ENCODE results near the gene KDM4C. TPM values are rescaled to one million over a fixed set of nuclear protein-coding genes. Genes with fewer than 3 reads are reported as not detected.

KDM4C gene
- polyA plus RNA-seq, 1 donor (not counting 4 experiments of a cell fraction or from before 2014, with no cell fraction given): 17.2 TPM

DNA sequence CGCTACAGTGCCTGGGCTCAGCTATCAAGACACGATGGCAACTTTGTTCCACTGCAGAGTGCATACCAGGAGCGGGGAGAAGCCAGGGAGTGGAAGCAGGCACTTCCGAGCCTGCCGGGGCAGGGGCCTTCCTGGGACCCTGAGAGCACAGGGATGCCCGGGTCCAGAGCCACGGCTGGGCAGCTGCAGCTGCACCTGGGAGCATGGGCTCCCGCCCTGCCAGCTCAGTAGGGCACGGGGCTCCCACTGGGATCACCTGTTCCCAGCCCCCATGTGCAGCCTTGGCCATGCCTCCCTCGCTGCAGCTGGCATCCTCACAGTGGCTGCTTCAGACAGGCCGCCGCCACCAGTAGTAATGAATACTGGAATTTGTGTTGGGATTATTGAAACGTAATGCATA is 391.5 kb downstream of the KDM4C start:
- Histone ChIP-seq H3K36me3 (ENCODE audit: control insufficient read depth in 2 of 2, extremely low read depth in 1 of 2, insufficient read depth in 2 of 2, low read length in 2 of 2) (peaks cover 0 to 7% of the 10 kb centered on the region in 2 experiments), H3K9ac (ENCODE audit: control insufficient read depth, extremely low read depth, insufficient read depth, low read length) (no peak overlapping the region), H3K4me1 (ENCODE audit: control insufficient read depth, extremely low read depth, insufficient read depth, low read length) (peaks cover 7% of the 10 kb centered on the region), H2AFZ (ENCODE audit: control insufficient read depth, low read length) (no peak overlapping the region), H3K27ac (ENCODE audit: control insufficient read depth, insufficient read depth, low read length) (no peak overlapping the region), H3K9me3 (ENCODE audit: control insufficient read depth, low read depth, low read length) (no peaks in the 10 kb centered on the region), H3K4me3 (ENCODE audit: control insufficient read depth in 2 of 3, extremely low read depth in 1 of 3, insufficient read depth in 2 of 3, low read depth in 1 of 3, low read length in 3 of 3) (no peak overlapping the region), H3K79me2 (ENCODE audit: control insufficient read depth, insufficient read depth, low read length) (no peaks in the 10 kb centered on the region), H4K20me1 (ENCODE audit: control insufficient read depth, extremely low read depth, insufficient read depth, low read length) (no peaks in the 10 kb centered on the region), H3K27me3 (ENCODE audit: control insufficient read depth, extremely low read depth, insufficient read depth, low read length) (no peaks in the 10 kb centered on the region), H3K9me1 (ENCODE audit: control insufficient read depth, extremely low read depth, insufficient read depth, low read length) (no peaks in the 10 kb centered on the region), H3K4me2 (ENCODE audit: control insufficient read depth, extremely low read depth, insufficient read depth, low read depth, low read length) (no peak overlapping the region)
- FAIRE-seq (no peak), DNase-seq (ENCODE audit: low read depth, low spot score) (no peak)
- TF ChIP-seq EZH2 (IDR thresholded peaks at IDR 0.05; ENCODE audit: low read length): no peak
- TF ChIP-seq, protein P1, sequence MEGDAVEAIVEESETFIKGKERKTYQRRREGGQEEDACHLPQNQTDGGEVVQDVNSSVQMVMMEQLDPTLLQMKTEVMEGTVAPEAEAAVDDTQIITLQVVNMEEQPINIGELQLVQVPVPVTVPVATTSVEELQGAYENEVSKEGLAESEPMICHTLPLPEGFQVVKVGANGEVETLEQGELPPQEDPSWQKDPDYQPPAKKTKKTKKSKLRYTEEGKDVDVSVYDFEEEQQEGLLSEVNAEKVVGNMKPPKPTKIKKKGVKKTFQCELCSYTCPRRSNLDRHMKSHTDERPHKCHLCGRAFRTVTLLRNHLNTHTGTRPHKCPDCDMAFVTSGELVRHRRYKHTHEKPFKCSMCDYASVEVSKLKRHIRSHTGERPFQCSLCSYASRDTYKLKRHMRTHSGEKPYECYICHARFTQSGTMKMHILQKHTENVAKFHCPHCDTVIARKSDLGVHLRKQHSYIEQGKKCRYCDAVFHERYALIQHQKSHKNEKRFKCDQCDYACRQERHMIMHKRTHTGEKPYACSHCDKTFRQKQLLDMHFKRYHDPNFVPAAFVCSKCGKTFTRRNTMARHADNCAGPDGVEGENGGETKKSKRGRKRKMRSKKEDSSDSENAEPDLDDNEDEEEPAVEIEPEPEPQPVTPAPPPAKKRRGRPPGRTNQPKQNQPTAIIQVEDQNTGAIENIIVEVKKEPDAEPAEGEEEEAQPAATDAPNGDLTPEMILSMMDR (optimal IDR thresholded peaks at IDR 0.05 in 1 of 3, IDR thresholded peaks at IDR 0.05 in 1 of 3, conservative IDR thresholded peaks at IDR 0.05 in 1 of 3; ENCODE audit: extremely low read depth in 1 of 3, insufficient read depth in 2 of 3, low read length in 3 of 3): no peak
- dilution Hi-C loops (cut with MboI; ENCODE audit: extremely low pct_ligation_motif_present, low sequenced_read_pairs): no loop called here

DNA sequence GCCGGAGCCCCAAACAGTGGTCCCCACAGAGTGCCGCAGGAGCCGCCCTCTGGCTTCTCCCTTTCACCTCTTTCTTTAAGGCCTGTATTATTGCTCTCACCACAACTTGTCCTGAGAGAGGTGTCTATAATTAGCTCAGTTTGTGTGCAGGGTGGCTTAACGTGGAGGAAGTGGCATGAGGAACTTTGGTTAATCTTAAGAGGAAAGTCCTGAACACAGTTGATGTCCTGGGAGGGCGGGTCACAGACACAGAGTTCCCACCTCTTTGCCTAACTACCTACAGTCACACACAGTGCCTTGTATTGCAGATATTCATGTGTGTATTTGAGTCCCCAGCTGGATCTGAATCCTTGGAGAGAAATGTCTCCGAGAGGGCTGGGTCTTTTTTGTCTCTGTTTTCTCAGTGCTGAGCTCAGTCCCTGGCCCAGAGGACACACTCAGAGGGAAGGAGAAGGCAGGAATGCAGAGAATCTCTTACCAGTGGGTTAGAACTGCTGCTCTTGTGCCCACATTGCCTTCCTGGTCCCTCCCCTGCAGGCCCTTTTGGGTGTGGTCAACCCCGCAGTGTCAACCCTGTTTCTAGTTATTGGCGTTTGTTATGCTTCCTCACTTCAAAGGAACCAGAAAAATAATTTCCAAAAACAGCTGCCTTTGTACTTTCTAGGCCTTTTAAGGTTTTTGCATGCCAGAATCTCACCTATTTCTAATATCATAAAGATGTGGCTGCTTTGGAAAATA is 392.5 kb downstream of the KDM4C start:
- H3K79me2 ChIP-seq (ENCODE audit: control insufficient read depth, insufficient read depth, low read length): no peaks in the 10 kb centered on the region
- H3K4me1 ChIP-seq (ENCODE audit: control insufficient read depth, extremely low read depth, insufficient read depth, low read length): peaks cover 7% of the 10 kb centered on the region
- dilution Hi-C loops (cut with MboI; ENCODE audit: extremely low pct_ligation_motif_present, low sequenced_read_pairs): no loop called here
- DNase-seq (ENCODE audit: low read depth, low spot score) (no peak), FAIRE-seq (no peak)
- no peak overlapping the region for H3K4me2 ChIP-seq (ENCODE audit: control insufficient read depth, extremely low read depth, insufficient read depth, low read depth, low read length)
- no peak overlapping the region for H3K27ac ChIP-seq (ENCODE audit: control insufficient read depth, insufficient read depth, low read length)
- H3K36me3 ChIP-seq (ENCODE audit: control insufficient read depth in 2 of 2, extremely low read depth in 1 of 2, insufficient read depth in 2 of 2, low read length in 2 of 2): peaks cover 0 to 7% of the 10 kb centered on the region in 2 experiments
- H4K20me1 ChIP-seq (ENCODE audit: control insufficient read depth, extremely low read depth, insufficient read depth, low read length): no peaks in the 10 kb centered on the region
- no peaks in the 10 kb centered on the region for H3K9me1 ChIP-seq (ENCODE audit: control insufficient read depth, extremely low read depth, insufficient read depth, low read length)
- H2AFZ ChIP-seq (ENCODE audit: control insufficient read depth, low read length): no peak overlapping the region
- TF ChIP-seq, protein P1 (optimal IDR thresholded peaks at IDR 0.05 in 1 of 3, IDR thresholded peaks at IDR 0.05 in 1 of 3, conservative IDR thresholded peaks at IDR 0.05 in 1 of 3; ENCODE audit: extremely low read depth in 1 of 3, insufficient read depth in 2 of 3, low read length in 3 of 3): no peak
- TF ChIP-seq EZH2 (IDR thresholded peaks at IDR 0.05; ENCODE audit: low read length): no peak
- no peak overlapping the region for H3K4me3 ChIP-seq (ENCODE audit: control insufficient read depth in 2 of 3, extremely low read depth in 1 of 3, insufficient read depth in 2 of 3, low read depth in 1 of 3, low read length in 3 of 3)
- no peaks in the 10 kb centered on the region for H3K27me3 ChIP-seq (ENCODE audit: control insufficient read depth, extremely low read depth, insufficient read depth, low read length)
- H3K9me3 ChIP-seq (ENCODE audit: control insufficient read depth, low read depth, low read length): no peaks in the 10 kb centered on the region
- no peak overlapping the region for H3K9ac ChIP-seq (ENCODE audit: control insufficient read depth, extremely low read depth, insufficient read depth, low read length)
